Parathyroid adenoma (tissue), 2 donors: Measurements from ENCODE around the gene HS3ST5.

Source experiments
- H2AFZ ChIP-seq: fragments of 300-600 bp; sonication (generic); one replicate; pipeline ENCODE4 v1.7.0; 2017; ENCODE audit warnings: antibody characterized with exemption, mild to moderate bottlenecking
- H3K27ac ChIP-seq: fragments of 300-600 bp; sonication (generic); one replicate; pipeline ENCODE4 v1.7.0; 2017
- H3K27me3 ChIP-seq: fragments of 300-600 bp; sonication (generic); one replicate; pipeline ENCODE4 v1.7.0; 2017; ENCODE audit warnings: low read length; ENCODE audit not compliant: control insufficient read depth, insufficient read depth
- H3K36me3 ChIP-seq: fragments of 300-600 bp; sonication (generic); one replicate; pipeline ENCODE4 v1.7.0; 2017; ENCODE audit warnings: low read length; ENCODE audit not compliant: control insufficient read depth, insufficient read depth
- H3K4me1 ChIP-seq: fragments of 300-600 bp; sonication (generic); one replicate; pipeline ENCODE4 v1.7.0; 2017; ENCODE audit warnings: control low read depth
- H3K4me2 ChIP-seq: fragments of 300-600 bp; sonication (generic); one replicate; pipeline ENCODE4 v1.7.0; 2017; ENCODE audit warnings: low read length
- H3K4me3 ChIP-seq: fragments of 300-600 bp; sonication (generic); one replicate; pipeline ENCODE4 v1.7.0; 2017; ENCODE audit warnings: low read depth, low read length
- H3K79me2 ChIP-seq: fragments of 300-600 bp; sonication (generic); one replicate; pipeline ENCODE4 v1.7.0; 2017; ENCODE audit warnings: control low read depth
- H3K9ac ChIP-seq: fragments of 300-600 bp; sonication (generic); one replicate; pipeline ENCODE4 v1.7.0; 2017; ENCODE audit warnings: mild to moderate bottlenecking
- H3K9me3 ChIP-seq: fragments of 300-600 bp; sonication (generic); one replicate; pipeline ENCODE4 v1.7.0; 2017; ENCODE audit warnings: low read length; ENCODE audit not compliant: control insufficient read depth
- TF ChIP-seq, protein P1 (sequence below): fragments of 300-600 bp; sonication (generic); IDR thresholded peaks from one replicate; pipeline ENCODE4 v1.7.0; 2017; ENCODE audit warnings: antibody characterized with exemption, mild to moderate bottlenecking
- donor health status: primary hyperparathyroidism.

Gene HS3ST5

DNA sequence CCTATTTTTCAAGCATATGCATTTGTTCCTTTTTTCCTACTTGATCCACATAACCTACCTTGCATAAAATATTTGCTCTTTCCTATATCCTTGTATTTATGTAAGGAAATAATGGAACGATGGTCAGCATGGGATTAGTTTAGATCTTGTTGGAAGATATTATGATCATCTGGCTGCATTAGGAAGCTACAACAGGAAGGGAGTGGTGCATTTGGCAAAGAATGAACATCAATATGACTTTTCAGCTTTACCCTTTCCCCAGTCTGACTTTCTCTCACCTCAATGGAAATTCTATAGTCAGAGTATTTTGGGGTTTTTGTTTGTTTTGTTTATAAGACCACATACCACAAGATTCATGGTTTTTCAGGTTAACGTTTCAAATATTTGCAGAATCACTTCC is 66.0 kb downstream of the HS3ST5 start:
- Histone ChIP-seq H2AFZ (no peak overlapping the region), H3K27ac (no peak overlapping the region), H3K9ac (no peak overlapping the region), H3K4me3 (no peak overlapping the region), H3K79me2 (no peaks in the 10 kb centered on the region), H3K9me3 (no peaks in the 10 kb centered on the region), H3K36me3 (no peaks in the 10 kb centered on the region), H3K4me2 (no peak overlapping the region), H3K27me3 (no peaks in the 10 kb centered on the region), H3K4me1 (no peaks in the 10 kb centered on the region)
- TF ChIP-seq, protein P1, sequence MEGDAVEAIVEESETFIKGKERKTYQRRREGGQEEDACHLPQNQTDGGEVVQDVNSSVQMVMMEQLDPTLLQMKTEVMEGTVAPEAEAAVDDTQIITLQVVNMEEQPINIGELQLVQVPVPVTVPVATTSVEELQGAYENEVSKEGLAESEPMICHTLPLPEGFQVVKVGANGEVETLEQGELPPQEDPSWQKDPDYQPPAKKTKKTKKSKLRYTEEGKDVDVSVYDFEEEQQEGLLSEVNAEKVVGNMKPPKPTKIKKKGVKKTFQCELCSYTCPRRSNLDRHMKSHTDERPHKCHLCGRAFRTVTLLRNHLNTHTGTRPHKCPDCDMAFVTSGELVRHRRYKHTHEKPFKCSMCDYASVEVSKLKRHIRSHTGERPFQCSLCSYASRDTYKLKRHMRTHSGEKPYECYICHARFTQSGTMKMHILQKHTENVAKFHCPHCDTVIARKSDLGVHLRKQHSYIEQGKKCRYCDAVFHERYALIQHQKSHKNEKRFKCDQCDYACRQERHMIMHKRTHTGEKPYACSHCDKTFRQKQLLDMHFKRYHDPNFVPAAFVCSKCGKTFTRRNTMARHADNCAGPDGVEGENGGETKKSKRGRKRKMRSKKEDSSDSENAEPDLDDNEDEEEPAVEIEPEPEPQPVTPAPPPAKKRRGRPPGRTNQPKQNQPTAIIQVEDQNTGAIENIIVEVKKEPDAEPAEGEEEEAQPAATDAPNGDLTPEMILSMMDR: no peak

DNA sequence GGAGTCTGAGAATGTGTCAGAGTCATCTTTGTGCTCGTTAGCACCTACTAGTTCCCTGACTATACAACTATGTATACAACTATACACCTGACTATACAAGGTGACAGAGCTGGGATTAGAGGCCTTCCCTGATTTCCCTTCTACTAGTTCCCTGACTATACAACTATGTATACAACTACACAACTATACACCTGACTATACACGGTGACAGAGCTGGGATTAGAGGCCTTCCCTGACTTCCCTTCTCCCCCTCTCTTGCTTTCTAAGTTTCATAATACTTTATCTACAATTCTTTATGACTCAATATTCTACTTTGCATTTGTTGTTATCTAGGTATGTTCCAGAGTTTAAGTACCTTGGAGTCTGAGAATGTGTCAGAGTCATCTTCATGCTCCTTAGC is 68.0 kb downstream of the HS3ST5 start:
- no peaks in the 10 kb centered on the region for H3K27me3 ChIP-seq
- TF ChIP-seq, protein P1: no peak
- no peaks in the 10 kb centered on the region for H3K79me2 ChIP-seq
- no peaks in the 10 kb centered on the region for H3K36me3 ChIP-seq
- H2AFZ ChIP-seq: no peak overlapping the region
- no peak overlapping the region for H3K4me3 ChIP-seq
- H3K4me2 ChIP-seq: no peak overlapping the region
- H3K9me3 ChIP-seq: no peaks in the 10 kb centered on the region
- H3K27ac ChIP-seq: no peak overlapping the region
- H3K9ac ChIP-seq: no peak overlapping the region
- H3K4me1 ChIP-seq: no peaks in the 10 kb centered on the region

DNA sequence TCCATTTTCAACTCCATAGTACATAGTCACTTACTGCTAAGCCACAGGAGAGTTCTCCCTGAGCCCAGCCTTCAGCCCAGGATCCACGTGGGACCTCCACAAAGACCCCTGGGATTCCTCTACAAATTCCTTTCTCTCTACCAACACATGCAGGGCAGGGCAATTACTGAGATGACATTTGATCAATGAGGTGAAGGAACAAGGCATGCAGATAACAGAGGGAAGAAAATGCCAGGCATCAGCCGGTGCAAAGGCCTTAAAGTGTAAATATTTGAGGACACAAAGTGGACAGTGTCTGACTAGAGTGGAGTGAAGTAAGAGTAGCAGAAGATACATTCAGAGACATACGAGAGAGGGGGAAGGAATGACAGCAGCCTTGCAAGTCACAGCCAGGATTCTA is 70.2 kb downstream of the HS3ST5 start:
- no peak overlapping the region for H2AFZ ChIP-seq
- TF ChIP-seq, protein P1: no peak
- H3K9ac ChIP-seq: no peak overlapping the region
- no peak overlapping the region for H3K4me2 ChIP-seq
- H3K79me2 ChIP-seq: no peaks in the 10 kb centered on the region
- H3K9me3 ChIP-seq: no peaks in the 10 kb centered on the region
- no peaks in the 10 kb centered on the region for H3K27me3 ChIP-seq
- no peaks in the 10 kb centered on the region for H3K36me3 ChIP-seq
- H3K4me3 ChIP-seq: no peak overlapping the region
- no peak overlapping the region for H3K27ac ChIP-seq
- H3K4me1 ChIP-seq: no peaks in the 10 kb centered on the region

DNA sequence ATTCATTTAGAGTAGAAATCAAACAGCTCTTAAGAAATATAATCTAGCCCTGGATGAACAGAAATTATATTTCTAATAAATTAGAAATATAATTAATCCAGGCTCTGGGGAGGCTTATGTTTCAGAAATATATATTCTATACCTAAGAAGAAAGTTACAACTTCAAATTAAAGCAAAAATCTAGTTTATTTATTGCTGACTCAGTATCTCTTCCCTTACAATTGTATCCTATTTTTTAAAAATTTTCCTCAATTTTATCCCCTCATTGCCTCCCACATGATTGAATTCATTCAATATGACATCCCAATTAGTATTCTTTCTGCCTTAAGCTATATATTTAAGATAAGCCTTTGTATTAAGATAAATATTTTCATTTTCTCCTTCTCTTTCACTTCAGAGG is 71.4 kb downstream of the HS3ST5 start:
- H3K9me3 ChIP-seq: no peaks in the 10 kb centered on the region
- H3K9ac ChIP-seq: no peak overlapping the region
- H3K4me1 ChIP-seq: no peaks in the 10 kb centered on the region
- H3K4me3 ChIP-seq: no peak overlapping the region
- no peaks in the 10 kb centered on the region for H3K36me3 ChIP-seq
- no peak overlapping the region for H2AFZ ChIP-seq
- H3K27ac ChIP-seq: no peak overlapping the region
- no peaks in the 10 kb centered on the region for H3K79me2 ChIP-seq
- H3K4me2 ChIP-seq: no peak overlapping the region
- no peaks in the 10 kb centered on the region for H3K27me3 ChIP-seq
- TF ChIP-seq, protein P1: no peak

DNA sequence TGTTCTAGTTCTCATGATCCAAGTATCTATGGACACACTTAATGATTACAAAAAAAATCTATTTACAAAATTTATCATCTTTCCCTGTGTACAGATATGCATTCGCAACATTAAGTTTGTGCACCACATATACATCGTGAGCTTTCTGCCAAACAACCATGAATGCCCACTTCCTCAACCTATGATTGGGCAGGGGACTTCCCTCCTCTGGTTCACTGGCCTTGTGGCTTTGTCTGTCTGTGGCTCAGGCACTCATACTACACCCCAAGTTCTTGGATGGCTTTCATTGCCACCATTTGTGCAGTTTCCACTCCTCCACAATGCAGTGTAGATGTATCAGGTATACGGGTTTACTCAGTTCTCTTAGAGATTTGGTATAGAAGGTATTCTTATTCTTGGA is 74.9 kb downstream of the HS3ST5 start:
- Histone ChIP-seq H3K4me2 (no peak overlapping the region), H2AFZ (no peak overlapping the region), H3K9me3 (no peaks in the 10 kb centered on the region), H3K79me2 (no peaks in the 10 kb centered on the region), H3K4me3 (no peak overlapping the region), H3K4me1 (no peaks in the 10 kb centered on the region), H3K9ac (no peak overlapping the region), H3K27me3 (no peaks in the 10 kb centered on the region), H3K27ac (no peak overlapping the region), H3K36me3 (no peaks in the 10 kb centered on the region)
- TF ChIP-seq, protein P1: no peak
